DMS 273 (cell line): ENCODE measurements around the gene KCNH5.
"Not testable (repeated sequence)": the region's sequence is repeated elsewhere in the genome, so short reads cannot be mapped to it uniquely, and the experiment has no call there.

ENCODE experiments used
- DNase-seq: peaks from one replicate; lab custom pipeline; 2025; ENCODE audit not compliant: unreplicated experiment; lab: John Stamatoyannopoulos, UW

KCNH5 gene

GRCh38 chr14:62894736-62895135, 150.5 kb downstream of the KCNH5 start:
- DNase-seq = no peak

GRCh38 chr14:62889364-62889763, 155.9 kb downstream of the KCNH5 start:
- no peak for DNase-seq

GRCh38 chr14:62886461-62886860, 158.8 kb downstream of the KCNH5 start:
- no peak for DNase-seq

GRCh38 chr14:62885451-62885850, 159.8 kb downstream of the KCNH5 start:
- DNase-seq = no peak

GRCh38 chr14:62882967-62883366, 162.3 kb downstream of the KCNH5 start:
- DNase-seq = no peak

GRCh38 chr14:62866376-62866775, 178.9 kb downstream of the KCNH5 start:
- no peak for DNase-seq

GRCh38 chr14:62864588-62864987, 180.7 kb downstream of the KCNH5 start:
- no peak for DNase-seq

GRCh38 chr14:62858011-62858410, 187.2 kb downstream of the KCNH5 start:
- DNase-seq = not testable (repeated sequence)

- no peak for DNase-seq
Observed at GRCh38 chr14:62854951-62855350, 190.3 kb downstream of the KCNH5 start.

GRCh38 chr14:62847168-62847567, 198.1 kb downstream of the KCNH5 start:
- peak; percentile 3 for DNase-seq

- no peak for DNase-seq
Observed at GRCh38 chr14:62844546-62844945, 200.7 kb downstream of the KCNH5 start.

- DNase-seq = no peak
Observed at GRCh38 chr14:62824086-62824485, 221.2 kb downstream of the KCNH5 start.

- DNase-seq = no peak
Observed at GRCh38 chr14:62819931-62820330, 225.3 kb downstream of the KCNH5 start.

GRCh38 chr14:62807636-62808035, 237.6 kb downstream of the KCNH5 start:
- no peak for DNase-seq

- DNase-seq = no peak
Observed at GRCh38 chr14:62800577-62800976, 244.7 kb downstream of the KCNH5 start.

GRCh38 chr14:62796431-62796830, 248.8 kb downstream of the KCNH5 start:
- DNase-seq = no peak

- no peak for DNase-seq
Observed at GRCh38 chr14:62792578-62792977, 252.7 kb downstream of the KCNH5 start.

GRCh38 chr14:62781328-62781727, 263.9 kb downstream of the KCNH5 start:
- DNase-seq = not testable (repeated sequence)

- DNase-seq = no peak
Observed at GRCh38 chr14:62778852-62779251, 266.4 kb downstream of the KCNH5 start.

GRCh38 chr14:62778310-62778709, 266.9 kb downstream of the KCNH5 start:
- DNase-seq = no peak

GRCh38 chr14:62777510-62777909, 267.7 kb downstream of the KCNH5 start:
- DNase-seq = no peak

- DNase-seq = no peak
Observed at GRCh38 chr14:62776300-62776699, 269.0 kb downstream of the KCNH5 start.

GRCh38 chr14:62768753-62769152, 276.5 kb downstream of the KCNH5 start:
- DNase-seq = no peak

- no peak for DNase-seq
Observed at GRCh38 chr14:62763951-62764350, 281.3 kb downstream of the KCNH5 start.
